ENCODE measurements around the gene ANKRD60.
A peak's percentile ranks its signal among the peaks of the same experiment; 100 is the strongest.

ANKRD60 gene

GRCh38 chr20:58244517-58245030 lies 16.1 kb upstream of the ANKRD60 start:
- DNase-seq (ENCODE audit: low read depth in 2 of 2) = no peak

- no peak for DNase-seq (ENCODE audit: low read depth in 2 of 2)
Observed at GRCh38 chr20:58243653-58244410, 15.4 kb upstream of the ANKRD60 start.

- no peak for DNase-seq (ENCODE audit: low read depth in 2 of 2)
Observed at GRCh38 chr20:58242824-58243223, 14.4 kb upstream of the ANKRD60 start.

GRCh38 chr20:58241766-58242465 lies 13.5 kb upstream of the ANKRD60 start:
- DNase-seq (ENCODE audit: low read depth in 2 of 2) = no peak

- DNase-seq (ENCODE audit: low read depth in 2 of 2) = no peak
Observed at GRCh38 chr20:58240471-58240870, 12.0 kb upstream of the ANKRD60 start.

GRCh38 chr20:58239216-58239615 lies 10.8 kb upstream of the ANKRD60 start:
- no peak for DNase-seq (ENCODE audit: low read depth in 2 of 2)

GRCh38 chr20:58238490-58238889 lies 10.0 kb upstream of the ANKRD60 start:
- no peak for DNase-seq (ENCODE audit: low read depth in 2 of 2)

GRCh38 chr20:58237318-58238132 lies 9.1 kb upstream of the ANKRD60 start:
- DNase-seq (ENCODE audit: low read depth in 2 of 2) = no peak

- DNase-seq (ENCODE audit: low read depth in 2 of 2) = peak; percentile 71 to 72
Observed at GRCh38 chr20:58236612-58237317, 8.3 kb upstream of the ANKRD60 start.

- DNase-seq (ENCODE audit: low read depth in 2 of 2) = no peak
Observed at GRCh38 chr20:58235010-58235409, 6.6 kb upstream of the ANKRD60 start.

- DNase-seq (ENCODE audit: low read depth in 2 of 2) = no peak
Observed at GRCh38 chr20:58233881-58234528, 5.6 kb upstream of the ANKRD60 start.

- no peak for DNase-seq (ENCODE audit: low read depth in 2 of 2)
Observed at GRCh38 chr20:58233393-58233792, 4.9 kb upstream of the ANKRD60 start.

- no peak for DNase-seq (ENCODE audit: low read depth in 2 of 2)
Observed at GRCh38 chr20:58231683-58232082, 3.2 kb upstream of the ANKRD60 start.

- DNase-seq (ENCODE audit: low read depth in 2 of 2) = no peak
Observed at GRCh38 chr20:58229198-58229798, 845 bp upstream of the ANKRD60 start.

- no peak for DNase-seq (ENCODE audit: low read depth in 2 of 2)
Observed at GRCh38 chr20:58228103-58228483, 360 bp downstream of the ANKRD60 start.

GRCh38 chr20:58227391-58228102 lies 906 bp downstream of the ANKRD60 start:
- no peak for DNase-seq (ENCODE audit: low read depth in 2 of 2)

- no peak for DNase-seq (ENCODE audit: low read depth in 2 of 2)
Observed at GRCh38 chr20:58225452-58226200, 2.8 kb downstream of the ANKRD60 start.

- DNase-seq (ENCODE audit: low read depth in 2 of 2) = no peak
Observed at GRCh38 chr20:58224974-58225373, 3.5 kb downstream of the ANKRD60 start.

- DNase-seq (ENCODE audit: low read depth in 2 of 2) = no peak
Observed at GRCh38 chr20:58224097-58224496, 4.4 kb downstream of the ANKRD60 start.
